ENCODE results near the gene HEATR1.

- TF ChIP-seq POLR2A (IDR thresholded peaks at IDR 0.05) (no peak), CTCF (IDR thresholded peaks at IDR 0.05) (no peak), EP300 (IDR thresholded peaks at IDR 0.05) (no peak)
Measured at GRCh38 chr1:236636017-236636416, 31.7 kb upstream of the HEATR1 start.

Data from ovary (tissue), 3 donors.